Measurements from ENCODE around the gene ATP11C. TPM values are rescaled to one million over a fixed set of nuclear protein-coding genes. Genes with fewer than 3 reads are reported as not detected.

The ATP11C gene
- total and polyA plus RNA-seq, 9 of the 15 experiments (the other 6 are each of a cell fraction or from before 2014, with no cell fraction given) = 18.2 to 42.2 (median 29.4) TPM

- Histone ChIP-seq H3K9me1 (ENCODE audit: control insufficient read depth, insufficient read depth, low read length) (no peaks in the 10 kb centered on the region), H3K4me1 (replicated peaks in 1 of 2; ENCODE audit: control insufficient read depth in 2 of 2, insufficient read depth in 2 of 2, low read length in 2 of 2) (peaks cover 0 to 8% of the 10 kb centered on the region in 2 experiments; a peak in 2 of 5 replicates), H3K4me3 (no peak overlapping the region), H3K79me2 (ENCODE audit: control insufficient read depth, insufficient read depth, low read length) (no peaks in the 10 kb centered on the region), H3K27ac (ENCODE audit: extremely low read depth, low read depth, low read length) (no peak overlapping the region), H3K4me2 (ENCODE audit: insufficient read depth, low read length) (peak overlapping the region; percentile 41; the same call in 1 of the 2 replicates), H3K9ac (ENCODE audit: insufficient read depth in 1 of 2, low read depth in 2 of 2, low read length in 2 of 2) (no peak overlapping the region), H2AFZ (ENCODE audit: low read depth, low read length) (no peak overlapping the region; the same call in 1 of the 2 replicates), H3K9me3 (replicated peaks; ENCODE audit: control insufficient read depth, insufficient read depth, low read depth, low read length) (no peaks in the 10 kb centered on the region), H3K27me3 (ENCODE audit: control insufficient read depth in 2 of 2, insufficient read depth in 2 of 2, low read length in 2 of 2) (peaks cover 5 to 25% of the 10 kb centered on the region in 2 experiments; a peak in 4 of 5 replicates), H4K20me1 (replicated peaks; ENCODE audit: control insufficient read depth, insufficient read depth, low read length) (no peaks in the 10 kb centered on the region), H3K36me3 (ENCODE audit: control insufficient read depth, insufficient read depth, low read length) (no peaks in the 10 kb centered on the region)
- WGBS (ENCODE audit: insufficient coverage, low coverage, missing lambda C conversion rate) = 0% methylated on average over 8 of the region's 8 CpGs
- ChIA-PET POLR2A (interaction anchor here (0.7 kb wide), 1 partner anchor 85 kb away, joined by 6 read pairs; no protein-coding TSS in a partner anchor), CTCF (ENCODE audit: low intra/inter-chr PET ratio) (no interaction called here)
- FAIRE-seq = no peak
- DNase-seq (ENCODE audit: extremely low read depth in 1 of 4, low spot score in 3 of 4) = no peak
- intact Hi-C loops (cut with micrococcal nuclease) (no loop called here), in situ Hi-C loops (cut with MboI) (no loop called here)
- no TSS peak for BruUV-seq (replicated peaks)
- peak; percentile 32; the same call in 2 of the 3 replicates for ATAC-seq
- TF ChIP-seq RHOXF2B (CRISPR knock-in tag; conservative IDR thresholded peaks at IDR 0.05) = no peak
- TF ChIP-seq CUX1 (CRISPR knock-in tag; IDR thresholded peaks at IDR 0.05) = no peak
- TF ChIP-seq CTBP1 (IDR thresholded peaks at IDR 0.05; ENCODE audit: borderline replicate concordance) = no peak
- no peak for TF ChIP-seq ZNF280B (CRISPR knock-in tag; IDR thresholded peaks at IDR 0.05)
- TF ChIP-seq ZNF165 (CRISPR knock-in tag; IDR thresholded peaks at IDR 0.05; ENCODE audit: borderline replicate concordance) = no peak
- TF ChIP-seq SMARCA4 (IDR thresholded peaks at IDR 0.05) = no peak
- TF ChIP-seq PHB2 (IDR thresholded peaks at IDR 0.05; ENCODE audit: low read depth) = no peak
- TF ChIP-seq NONO (IDR thresholded peaks at IDR 0.05; ENCODE audit: low read depth in 2 of 2, low read length in 1 of 2) = no peak
- TF ChIP-seq E2F4 (CRISPR knock-in tag; IDR thresholded peaks at IDR 0.05; ENCODE audit: low read depth) = no peak
- no peak for TF ChIP-seq NFIX (CRISPR knock-in tag; IDR thresholded peaks at IDR 0.05; ENCODE audit: low read depth)
- no peak for TF ChIP-seq SMARCC2 (IDR thresholded peaks at IDR 0.05; ENCODE audit: low read depth)
- no peak for TF ChIP-seq ZNF384 (IDR thresholded peaks at IDR 0.05; ENCODE audit: low read depth, low read length)
Measured at GRCh38 chrX:139692908-139693307, 239.9 kb downstream of the ATP11C start.

Measured in K562 (cell line).